A549 (cell line): Measurements from ENCODE around the gene PCDH9. TPM values are rescaled to one million over a fixed set of nuclear protein-coding genes. Genes with fewer than 3 reads are reported as not detected.

Experiments used
- ATAC-seq, 2 experiments: fragments of 200-7000 bp in 1 of 2; fragments of >200 bp in 1 of 2; cut with Nextera tagmentation in 1 of 2; cut with Tn5 transposase in 1 of 2; 3 replicates each; pipeline versions ENCODE4 v1.8.0 to v1.9.1; 2018 to 2020; ENCODE audit warnings: mild to moderate bottlenecking in 1 of 2, moderate library complexity in 1 of 2
- CTCF ChIA-PET: fragments of 300-600 bp; sonication (Branson Sonifier 250); formaldehyde crosslinking; extraction: SDS; loops from one replicate; lab custom pipeline; 2021; ENCODE audit warnings: antibody characterized with exemption, inconsistent platforms; lab: Yijun Ruan, JAX
- POLR2A ChIA-PET: fragments of 350-600 bp; formaldehyde crosslinking; extraction: SDS; loops from one replicate; lab custom pipeline; 2021; ENCODE audit warnings: antibody characterized with exemption, inconsistent platforms; lab: Yijun Ruan, JAX
- DNase-seq, 2 experiments: peaks; one replicate each; pipeline versions ENCODE4 v3.0.0 to v3.0.0-alpha.2; 2011 to 2016; ENCODE audit warnings: low read depth in 1 of 2, low spot score in 1 of 2
- FAIRE-seq: peaks from 2 replicates; lab custom pipeline; 2011; peaks lifted over from hg19 to GRCh38; lab: Jason Lieb, UNC
- H3K27ac ChIP-seq, 2 experiments: fragments of >200 bp; sonication (Bioruptor Twin); formaldehyde crosslinking; 3 replicates each; pipeline ENCODE4 v1.5.1; 2016 to 2017
- H3K4me1 ChIP-seq: fragments of >200 bp; sonication (Bioruptor Twin); formaldehyde crosslinking; 3 replicates; pipeline ENCODE4 v1.6.1; 2016
- H3K4me2 ChIP-seq: fragments of >200 bp; sonication (Bioruptor Twin); formaldehyde crosslinking; 3 replicates; pipeline ENCODE4 v1.6.1; 2016
- H3K4me3 ChIP-seq: fragments of >200 bp; sonication (Bioruptor Twin); formaldehyde crosslinking; 3 replicates; pipeline ENCODE4 v1.5.1; 2016
- H3K9me3 ChIP-seq: fragments of >200 bp; sonication (Bioruptor Twin); formaldehyde crosslinking; 3 replicates; pipeline ENCODE4 v1.6.1; 2016
- EHF ChIP-seq: fragments of 250-450 bp; sonication (Bioruptor Pico); IDR thresholded peaks from 2 replicates; pipeline ENCODE4 v1.5.0; 2020; ENCODE audit warnings: mild to moderate bottlenecking
- ESRRA ChIP-seq: fragments of 150-350 bp; IDR thresholded peaks from 2 replicates; pipeline ENCODE4 v1.6.1; 2014; ENCODE audit warnings: mild to moderate bottlenecking, low read length, borderline replicate concordance
- FOXS1 ChIP-seq: fragments of 250-450 bp; sonication (Bioruptor Pico); IDR thresholded peaks from 2 replicates; pipeline ENCODE4 v1.5.0; 2020; ENCODE audit warnings: mild to moderate bottlenecking, moderate library complexity
- GATA3 ChIP-seq: IDR thresholded peaks from 2 replicates; pipeline ENCODE4 v1.6.1; 2012; ENCODE audit warnings: borderline replicate concordance
- HDAC2 ChIP-seq: fragments of 200-600 bp; sonication (generic); IDR thresholded peaks from 2 replicates; pipeline ENCODE4 v1.6.1; 2016
- HES2 ChIP-seq: fragments of >200 bp; sonication (Bioruptor Twin); formaldehyde crosslinking; IDR thresholded peaks from 2 replicates; pipeline ENCODE4 v1.6.1; 2016
- HEYL ChIP-seq: fragments of 250-450 bp; sonication (Bioruptor Pico); IDR thresholded peaks from 2 replicates; pipeline ENCODE4 v1.8.0; 2021; ENCODE audit warnings: mild to moderate bottlenecking, moderate library complexity
- JUN ChIP-seq, 2 experiments: fragments of >200 bp; sonication (Bioruptor Twin); formaldehyde crosslinking; IDR thresholded peaks; 2 replicates in 1 of 2; 3 replicates in 1 of 2; pipeline ENCODE4 v1.6.1; 2016 to 2017
- JUNB ChIP-seq: fragments of >200 bp; sonication (Bioruptor Twin); formaldehyde crosslinking; IDR thresholded peaks from 2 replicates; pipeline ENCODE4 v1.6.1; 2016
- KDM5A ChIP-seq: fragments of 200-600 bp; sonication (generic); IDR thresholded peaks from 2 replicates; pipeline ENCODE4 v1.6.1; 2016; ENCODE audit warnings: antibody characterized with exemption, mild to moderate bottlenecking
- MAFK ChIP-seq: fragments of 450-650 bp; IDR thresholded peaks from 2 replicates; pipeline ENCODE4 v1.6.1; 2014; ENCODE audit not compliant: partially characterized antibody
- MAX ChIP-seq: IDR thresholded peaks from 2 replicates; pipeline ENCODE4 v1.6.1; 2012
- MAZ ChIP-seq: fragments of 150-350 bp; IDR thresholded peaks from 2 replicates; pipeline ENCODE4 v1.6.1; 2014; ENCODE audit warnings: antibody characterized with exemption, low read depth, low read length, borderline replicate concordance
- NPAS2 ChIP-seq: fragments of 250-450 bp; sonication (Bioruptor Pico); IDR thresholded peaks from 2 replicates; pipeline ENCODE4 v1.8.0; 2022; ENCODE audit warnings: mild to moderate bottlenecking, moderate library complexity, borderline replicate concordance
- RAD21 ChIP-seq, 2 experiments: fragments of >200 bp in 1 of 2; sonication (Bioruptor Twin) in 1 of 2; formaldehyde crosslinking in 1 of 2; IDR thresholded peaks in 1 of 2; conservative IDR thresholded peaks in 1 of 2; 2 replicates in 1 of 2; 3 replicates in 1 of 2; pipeline ENCODE4 v1.6.1; 2012 to 2018; ENCODE audit warnings: inconsistent platforms in 1 of 2
- RCOR1 ChIP-seq: fragments of 150-350 bp; IDR thresholded peaks from 2 replicates; pipeline ENCODE4 v1.6.1; 2014; ENCODE audit warnings: antibody characterized with exemption, low read length, low read depth
- RFX5 ChIP-seq: fragments of 450-650 bp; IDR thresholded peaks from 2 replicates; pipeline ENCODE4 v1.7.1; 2014; ENCODE audit warnings: antibody characterized with exemption, mild to moderate bottlenecking, moderate library complexity
- RNF2 ChIP-seq: fragments of 200-600 bp; sonication (generic); IDR thresholded peaks from 2 replicates; pipeline ENCODE4 v1.6.1; 2016; ENCODE audit warnings: low read depth, mild to moderate bottlenecking, antibody characterized with exemption, moderate library complexity, borderline replicate concordance
- SMC3 ChIP-seq: fragments of >200 bp; sonication (Bioruptor Twin); formaldehyde crosslinking; IDR thresholded peaks from 3 replicates; pipeline ENCODE4 v1.6.1; 2018; ENCODE audit warnings: inconsistent platforms
- SREBF2 ChIP-seq: fragments of 450-650 bp; IDR thresholded peaks from 2 replicates; pipeline ENCODE4 v1.6.1; 2014; ENCODE audit warnings: mild to moderate bottlenecking, moderate library complexity
- TFCP2L1 ChIP-seq: fragments of 250-450 bp; sonication (Bioruptor Pico); IDR thresholded peaks from 2 replicates; pipeline ENCODE4 v1.5.0; 2021; ENCODE audit warnings: mild to moderate bottlenecking
- TP53 ChIP-seq: fragments of 250-450 bp; sonication (Bioruptor Pico); IDR thresholded peaks from 2 replicates; pipeline ENCODE4 v1.5.0; 2021; ENCODE audit warnings: mild to moderate bottlenecking, moderate library complexity
- ZFP36 ChIP-seq: fragments of 450-650 bp; IDR thresholded peaks from 2 replicates; pipeline ENCODE4 v1.6.1; 2014; ENCODE audit warnings: borderline replicate concordance; ENCODE audit not compliant: partially characterized antibody
- ZNF302 ChIP-seq: fragments of 250-450 bp; sonication (Bioruptor Pico); IDR thresholded peaks from 2 replicates; pipeline ENCODE4 v1.9.0; 2021; ENCODE audit warnings: inconsistent platforms, mild to moderate bottlenecking, moderate library complexity
- WGBS: methylation state at CpG from one replicate; pipeline ENCODE4 v1.1.6; 2017; ENCODE audit errors: missing lambda C conversion rate; 5-methylcytosine and 5-hydroxymethylcytosine counted together
- polyA plus RNA-seq, 4 experiments: library from polyadenylated mRNA; depleted of rRNA in 3 of 4; stranded (reverse); fragments of >200 nt; fragmentation: RNase III in 1 of 4; extraction: RNeasy Plus Mini Kit Qiagen cat#74134 plus additional on column Dnase treatment in 1 of 4; gene quantifications; 2 replicates in 3 of 4; 3 replicates in 1 of 4; pipeline ENCODE4 v1.2.3, GENCODE V29; 2011 to 2017

The PCDH9 gene
- polyA plus RNA-seq, 2 of the 4 experiments (the other 2 are of a cell fraction), result 16.0 to 29.5 TPM

GRCh38 chr13:67023130-67023876, 206.8 kb downstream of the PCDH9 start:
- H3K27ac ChIP-seq, result no peak overlapping the region
- H3K4me2 ChIP-seq, result 0 out of 3 replicates have a peak overlapping the region, but pooled peaks have one; percentile 13
- DNase-seq (peak; percentile 3 to 25), FAIRE-seq (no peak)
- POLR2A ChIA-PET, result no interaction called here
- WGBS, result 55% methylated on average over 4 of the region's 4 CpGs
- no peak for TF ChIP-seq RFX5
- TF ChIP-seq JUNB, result no peak
- no peak for TF ChIP-seq NPAS2 (CRISPR knock-in tag)
- no peak for TF ChIP-seq ESRRA
- TF ChIP-seq GATA3, result no peak
- TF ChIP-seq MAZ, result no peak
- TF ChIP-seq HEYL (CRISPR knock-in tag), result no peak
- no peak for TF ChIP-seq KDM5A
- TF ChIP-seq MAFK, result no peak
- TF ChIP-seq EHF (CRISPR knock-in tag), result no peak
- no peak for TF ChIP-seq HDAC2
- no peak for TF ChIP-seq JUN (IDR thresholded peaks at IDR 0.05)
- TF ChIP-seq, all 56 proteins: peak for 0
- no peaks in the 10 kb centered on the region for H3K9me3 ChIP-seq
- no peak overlapping the region for H3K4me3 ChIP-seq
- H3K4me1 ChIP-seq, result peaks cover 7% of the 10 kb centered on the region; the same call in 1 of the 3 replicates
- no peak for ATAC-seq
- CTCF ChIA-PET, result no interaction called here

- Histone ChIP-seq H3K27ac (no peak overlapping the region), H3K4me1 (peaks cover 3% of the 10 kb centered on the region; the same call in 1 of the 3 replicates), H3K4me2 (no peak overlapping the region), H3K4me3 (no peak overlapping the region), H3K9me3 (no peaks in the 10 kb centered on the region)
- POLR2A ChIA-PET, result no interaction called here
- FAIRE-seq (no peak), ATAC-seq (no peak), DNase-seq (no peak)
- CTCF ChIA-PET, result interaction anchor here (0.6 kb wide), 1 partner anchor 314 kb away, joined by 3 read pairs; no protein-coding TSS in a partner anchor
- TF ChIP-seq FOXS1 (CRISPR knock-in tag), result no peak
- no peak for TF ChIP-seq KDM5A
- TF ChIP-seq TFCP2L1, result no peak
- no peak for TF ChIP-seq RAD21 (conservative IDR thresholded peaks at IDR 0.05 in 1 of 2, IDR thresholded peaks at IDR 0.05 in 1 of 2)
- TF ChIP-seq TP53 (CRISPR knock-in tag), result no peak
- no peak for TF ChIP-seq SMC3
- 91% methylated on average over 3 of the region's 3 CpGs for WGBS
Observed at GRCh38 chr13:67018775-67019174, 211.4 kb downstream of the PCDH9 start.

- Histone ChIP-seq H3K9me3 (no peaks in the 10 kb centered on the region), H3K4me2 (no peak overlapping the region), H3K4me1 (no peaks in the 10 kb centered on the region), H3K27ac (no peak overlapping the region), H3K4me3 (no peak overlapping the region)
- FAIRE-seq (no peak), DNase-seq (no peak), ATAC-seq (no peak)
- no peak for TF ChIP-seq RCOR1
- ChIA-PET CTCF (no interaction called here), POLR2A (no interaction called here)
- WGBS, result 96% methylated on average over 2 of the region's 2 CpGs
Observed at GRCh38 chr13:67017276-67017675, 212.9 kb downstream of the PCDH9 start.

GRCh38 chr13:67015976-67016600, 214.0 kb downstream of the PCDH9 start:
- ATAC-seq (no peak), FAIRE-seq (no peak), DNase-seq (no peak)
- H3K9me3 ChIP-seq, result no peaks in the 10 kb centered on the region
- no peaks in the 10 kb centered on the region for H3K4me1 ChIP-seq
- ChIA-PET CTCF (interaction anchor here (1.4 kb wide), 1 partner anchor 208 kb away, joined by 3 read pairs; no protein-coding TSS in a partner anchor), POLR2A (no interaction called here)
- 50% methylated on average over 2 of the region's 2 CpGs for WGBS
- H3K27ac ChIP-seq, result no peak overlapping the region
- H3K4me2 ChIP-seq, result no peak overlapping the region
- no peak for TF ChIP-seq TFCP2L1
- TF ChIP-seq SREBF2, result no peak
- TF ChIP-seq RNF2, result no peak
- TF ChIP-seq MAX, result no peak
- no peak for TF ChIP-seq HES2
- TF ChIP-seq ZFP36, result no peak
- no peak for TF ChIP-seq ZNF302 (CRISPR knock-in tag)
- H3K4me3 ChIP-seq, result no peak overlapping the region
